Measurements from ENCODE around the gene GHR. TPM values are rescaled to one million over a fixed set of nuclear protein-coding genes. Genes with fewer than 3 reads are reported as not detected.
A peak's percentile ranks its signal among the peaks of the same experiment; 100 is the strongest.

GHR gene
- total and polyA plus RNA-seq, 2 of the 8 experiments (the other 6 are each of a cell fraction or from before 2014, with no cell fraction given): 0.15 to 0.19 TPM

DNA sequence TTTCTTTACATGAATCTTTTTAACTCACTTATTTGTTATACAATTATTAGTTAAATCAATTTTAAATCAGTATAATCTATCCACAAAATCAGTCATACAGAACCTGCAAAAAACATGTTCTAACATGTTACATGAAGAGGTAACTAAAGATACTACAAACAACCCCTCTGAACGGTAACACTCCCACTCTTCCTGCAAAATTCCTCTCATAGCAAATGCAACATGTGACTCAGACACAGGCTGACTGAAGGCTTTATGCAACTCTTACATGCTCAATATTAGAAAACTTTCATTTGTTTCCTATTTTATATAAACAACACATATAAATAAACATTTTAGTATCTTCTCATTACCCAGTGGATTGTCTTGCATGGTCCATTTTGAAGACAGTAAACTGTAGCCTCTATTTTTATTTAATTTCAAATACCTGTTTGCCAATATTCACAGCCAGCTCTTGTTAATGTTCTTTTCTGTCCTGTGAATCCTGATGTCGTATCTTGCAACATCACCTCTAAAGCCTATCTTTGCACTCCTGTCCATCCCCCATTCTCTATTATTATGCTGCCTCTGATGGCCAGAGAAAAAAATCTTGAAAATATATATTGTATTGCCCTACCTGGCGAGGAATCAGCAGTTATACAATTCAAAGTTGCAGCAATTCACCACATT lies 232.9 kb downstream of the GHR start:
- H3K4ac ChIP-seq (replicated peaks; ENCODE audit: insufficient read length, low read depth, low read length): no peak overlapping the region
- 0 out of 2 replicates have a peak overlapping the region, but pooled peaks have one; percentile 68 for H2AFZ ChIP-seq (ENCODE audit: low read length)
- H3K18ac ChIP-seq (ENCODE audit: extremely low read depth, low read length): no peak overlapping the region
- H3K4me2 ChIP-seq (ENCODE audit: insufficient read depth in 1 of 2, low read depth in 2 of 2, low read length in 2 of 2): no peak overlapping the region
- no peak overlapping the region for H2AK5ac ChIP-seq (ENCODE audit: low read depth, low read length)
- TF ChIP-seq HDAC2 (IDR thresholded peaks at IDR 0.05; ENCODE audit: borderline replicate concordance in 1 of 2, low read depth in 2 of 2, low read length in 2 of 2) (no peak), CEBPB (IDR thresholded peaks at IDR 0.05; ENCODE audit: low read depth, low read length) (no peak), ASH2L (IDR thresholded peaks at IDR 0.05; ENCODE audit: low read length) (no peak), CREB1 (IDR thresholded peaks at IDR 0.05) (no peak)
- H3K27me3 ChIP-seq (replicated peaks in 1 of 4; ENCODE audit: control insufficient read depth in 3 of 4, extremely low read depth in 1 of 4, insufficient read depth in 3 of 4, low read length in 3 of 4): no peaks in the 10 kb centered on the region
- no peak overlapping the region for H3K14ac ChIP-seq (ENCODE audit: insufficient read length)
- WGBS, 2 experiments (ENCODE audit: extremely low coverage in 1 of 2, insufficient coverage in 1 of 2, insufficient read length in 1 of 2, insufficient replicate concordance in 2 of 2, low coverage in 1 of 2, low lambda C conversion rate in 2 of 2, missing lambda C conversion rate in 1 of 2): 85% methylated on average over 3 of the region's 3 CpGs; no CpG with 5 or more reads in 1 of the 2 experiments
- DNase-seq (ENCODE audit: low read depth in 1 of 2, low spot score in 2 of 2): no peak
- no peak for FAIRE-seq
- H3K4me1 ChIP-seq (replicated peaks in 1 of 4; ENCODE audit: control insufficient read depth in 3 of 4, insufficient read depth in 4 of 4, low read length in 3 of 4): no peaks in the 10 kb centered on the region
- no peak overlapping the region for H2BK20ac ChIP-seq (ENCODE audit: low read length)
- POLR2A ChIA-PET (ENCODE audit: partially characterized antibody): no interaction called here
- H4K5ac ChIP-seq (ENCODE audit: insufficient read length, low read depth, low read length): no peak overlapping the region
- no peak overlapping the region for H2BK15ac ChIP-seq (ENCODE audit: low read length)
- H2BK12ac ChIP-seq (ENCODE audit: low read depth, low read length): no peak overlapping the region
- H3K9ac ChIP-seq (replicated peaks in 1 of 4; ENCODE audit: extremely low read depth in 1 of 4, low read depth in 3 of 4, low read length in 3 of 4): no peak overlapping the region
- no peaks in the 10 kb centered on the region for H4K20me1 ChIP-seq (replicated peaks in 1 of 2; ENCODE audit: control insufficient read depth in 1 of 2, insufficient read depth in 2 of 2, low read length in 2 of 2)
- no peak overlapping the region for H3K23ac ChIP-seq (ENCODE audit: insufficient read length)
- H3K79me2 ChIP-seq (ENCODE audit: control insufficient read depth in 1 of 2, insufficient read depth in 2 of 2, low read length in 2 of 2): no peaks in the 10 kb centered on the region
- no peak overlapping the region for H3K27ac ChIP-seq (ENCODE audit: low read depth, low read length)
- H3K79me1 ChIP-seq (ENCODE audit: low read depth, low read length): no peaks in the 10 kb centered on the region
- H4K8ac ChIP-seq (ENCODE audit: extremely low read depth, insufficient read depth, low read length): no peak overlapping the region
- H3K23me2 ChIP-seq (ENCODE audit: low read depth, low read length): no peaks in the 10 kb centered on the region
- no peak overlapping the region for H3K4me3 ChIP-seq (ENCODE audit: extremely low read depth in 1 of 4, insufficient read depth in 2 of 4, low read depth in 3 of 4, low read length in 4 of 4)
- peaks cover 5 to 10% of the 10 kb centered on the region in 2 experiments; a peak in 3 of 4 replicates for H3K9me3 ChIP-seq (ENCODE audit: insufficient read depth in 2 of 2, low read depth in 1 of 2, low read length in 1 of 2)
- H2BK5ac ChIP-seq (ENCODE audit: low read depth, low read length): no peak overlapping the region
- H4K91ac ChIP-seq (replicated peaks; ENCODE audit: insufficient read length, low read length): no peak overlapping the region
- CTCF ChIA-PET (ENCODE audit: partially characterized antibody): interaction anchor here (0.6 to 3.1 kb wide), 7 partner anchors 12 to 141 kb away, joined by 3 to 17 read pairs (median 4); no protein-coding TSS in a partner anchor
- no peak overlapping the region for H3K56ac ChIP-seq (replicated peaks; ENCODE audit: insufficient read length, low read depth, low read length)
- H2BK120ac ChIP-seq (replicated peaks; ENCODE audit: low read depth, low read length): no peak overlapping the region
- no peaks in the 10 kb centered on the region for H3K36me3 ChIP-seq (ENCODE audit: control insufficient read depth in 2 of 4, insufficient read depth in 4 of 4, low read length in 3 of 4)

Measured in H1 (cell line).